Measurements from ENCODE around the gene NOL6.
"Not testable (repeated sequence)": the region's sequence is repeated elsewhere in the genome, so short reads cannot be mapped to it uniquely, and the experiment has no call there.

NOL6 gene, protein sequence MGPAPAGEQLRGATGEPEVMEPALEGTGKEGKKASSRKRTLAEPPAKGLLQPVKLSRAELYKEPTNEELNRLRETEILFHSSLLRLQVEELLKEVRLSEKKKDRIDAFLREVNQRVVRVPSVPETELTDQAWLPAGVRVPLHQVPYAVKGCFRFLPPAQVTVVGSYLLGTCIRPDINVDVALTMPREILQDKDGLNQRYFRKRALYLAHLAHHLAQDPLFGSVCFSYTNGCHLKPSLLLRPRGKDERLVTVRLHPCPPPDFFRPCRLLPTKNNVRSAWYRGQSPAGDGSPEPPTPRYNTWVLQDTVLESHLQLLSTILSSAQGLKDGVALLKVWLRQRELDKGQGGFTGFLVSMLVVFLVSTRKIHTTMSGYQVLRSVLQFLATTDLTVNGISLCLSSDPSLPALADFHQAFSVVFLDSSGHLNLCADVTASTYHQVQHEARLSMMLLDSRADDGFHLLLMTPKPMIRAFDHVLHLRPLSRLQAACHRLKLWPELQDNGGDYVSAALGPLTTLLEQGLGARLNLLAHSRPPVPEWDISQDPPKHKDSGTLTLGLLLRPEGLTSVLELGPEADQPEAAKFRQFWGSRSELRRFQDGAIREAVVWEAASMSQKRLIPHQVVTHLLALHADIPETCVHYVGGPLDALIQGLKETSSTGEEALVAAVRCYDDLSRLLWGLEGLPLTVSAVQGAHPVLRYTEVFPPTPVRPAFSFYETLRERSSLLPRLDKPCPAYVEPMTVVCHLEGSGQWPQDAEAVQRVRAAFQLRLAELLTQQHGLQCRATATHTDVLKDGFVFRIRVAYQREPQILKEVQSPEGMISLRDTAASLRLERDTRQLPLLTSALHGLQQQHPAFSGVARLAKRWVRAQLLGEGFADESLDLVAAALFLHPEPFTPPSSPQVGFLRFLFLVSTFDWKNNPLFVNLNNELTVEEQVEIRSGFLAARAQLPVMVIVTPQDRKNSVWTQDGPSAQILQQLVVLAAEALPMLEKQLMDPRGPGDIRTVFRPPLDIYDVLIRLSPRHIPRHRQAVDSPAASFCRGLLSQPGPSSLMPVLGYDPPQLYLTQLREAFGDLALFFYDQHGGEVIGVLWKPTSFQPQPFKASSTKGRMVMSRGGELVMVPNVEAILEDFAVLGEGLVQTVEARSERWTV

DNA sequence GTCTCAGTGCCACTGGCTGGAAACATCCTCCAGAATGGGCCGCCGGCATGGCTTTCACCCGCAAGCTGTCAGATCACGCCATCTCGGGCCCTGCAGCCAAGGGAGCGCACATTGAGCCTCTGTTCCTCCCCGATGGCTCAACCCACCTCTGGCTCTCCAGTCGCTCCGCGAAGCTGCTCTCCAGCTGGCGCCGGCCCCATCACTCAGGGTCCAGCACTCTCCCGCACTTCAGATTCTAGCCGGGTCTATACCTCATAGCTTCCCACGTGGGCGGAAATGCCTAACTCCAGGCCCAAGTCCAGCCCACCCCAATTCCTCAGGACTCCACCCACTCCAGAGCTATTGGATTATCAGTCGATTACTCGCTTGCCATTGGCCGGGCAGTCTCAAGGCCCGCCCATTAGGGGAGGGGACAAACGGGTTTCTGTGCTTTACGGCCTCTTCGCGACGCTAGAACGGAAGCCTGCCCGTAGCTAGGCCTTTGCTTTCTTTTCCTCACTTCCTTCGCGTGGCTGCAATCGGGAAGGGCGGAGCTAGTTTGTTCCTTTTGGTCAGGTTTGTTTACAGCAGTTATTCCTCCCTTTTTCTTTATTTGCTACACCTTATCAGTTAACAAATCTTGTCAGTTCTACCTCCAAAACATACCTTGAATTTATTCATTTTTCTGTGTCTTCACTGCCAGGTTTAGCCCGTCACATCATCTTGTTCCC, at the start of gene NOL6:
TSS of gene NOL6 (minus strand) at position 282 of the 710 bp plus-strand sequence. CDS start at position 200, 82 bp downstream.
- peak; percentile 98 for DNase-seq

GRCh38 chr9:33521861-33522260, 48.1 kb upstream of the NOL6 start:
- DNase-seq = not testable (repeated sequence)

- not testable (repeated sequence) for DNase-seq
Measured at GRCh38 chr9:33517934-33518577, 44.3 kb upstream of the NOL6 start.

DNA sequence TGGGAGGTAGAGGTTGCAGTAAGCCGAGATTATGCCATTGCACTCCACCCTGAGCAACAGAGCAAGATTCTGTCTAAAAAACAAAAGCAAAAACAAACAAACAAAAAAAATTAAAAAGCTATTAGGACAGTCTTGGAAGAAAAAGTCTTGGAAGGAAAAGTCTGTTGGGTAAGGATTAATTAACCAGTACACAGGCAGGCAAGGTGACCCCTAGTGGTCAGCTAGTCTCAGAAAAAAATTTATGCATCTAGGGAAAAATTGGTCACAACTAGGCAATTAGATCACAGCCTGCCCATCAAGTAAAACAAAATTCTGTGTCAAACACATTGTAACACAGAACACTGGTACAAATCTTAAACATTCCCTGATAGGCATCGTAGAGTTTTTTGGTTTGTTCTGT, 43.6 kb upstream of the NOL6 start:
- peak; percentile 18 for DNase-seq

DNA sequence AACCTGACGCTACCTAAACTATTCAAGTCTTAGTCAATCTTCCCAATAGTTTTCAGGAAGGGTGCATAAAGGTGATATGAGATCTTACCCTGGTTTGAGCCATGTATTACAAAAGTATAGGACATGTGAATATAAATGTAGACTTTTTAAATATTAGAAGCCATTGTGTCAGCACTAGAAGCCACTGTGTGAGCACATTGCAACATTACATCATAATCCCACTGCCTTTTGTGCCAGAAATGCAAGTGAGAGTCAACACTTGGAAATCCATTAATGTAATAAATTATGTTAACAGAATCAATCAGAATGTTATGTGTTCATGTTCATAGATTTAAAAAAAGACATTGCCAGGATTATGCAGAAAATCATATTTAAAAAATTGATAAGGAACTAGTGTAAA, 42.7 kb upstream of the NOL6 start:
- not testable (repeated sequence) for DNase-seq

DNA sequence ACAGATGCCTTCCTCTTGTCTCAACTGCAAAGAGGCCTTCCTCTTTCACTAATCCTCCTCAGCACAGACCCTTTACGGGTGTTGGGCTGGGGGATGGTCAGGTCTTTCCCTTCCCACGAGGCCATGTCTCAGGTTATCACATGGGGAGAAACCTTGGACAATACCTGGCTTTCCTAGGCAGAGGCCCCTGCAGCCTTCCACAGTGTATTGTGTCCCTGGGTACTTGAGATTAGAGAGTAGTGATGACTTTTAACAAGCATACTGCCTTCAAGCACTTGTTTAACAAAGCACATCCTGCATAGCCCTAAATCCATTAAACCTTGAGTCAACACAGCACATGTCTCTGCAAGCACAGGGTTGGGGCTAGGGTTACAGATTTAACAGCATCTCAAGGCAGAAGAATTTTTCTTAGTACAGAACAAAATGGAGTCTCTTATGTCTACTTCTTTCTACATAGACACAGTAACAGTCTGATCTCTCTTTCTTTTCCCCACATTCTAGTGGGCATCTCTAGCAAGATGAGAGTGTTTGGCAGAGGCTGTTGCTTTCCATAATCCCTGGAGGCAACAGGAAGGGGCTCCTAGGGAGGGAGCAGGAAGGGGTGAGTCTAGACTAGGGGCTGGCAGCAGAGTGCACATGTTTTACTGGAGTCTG, 41.7 kb upstream of the NOL6 start:
- DNase-seq = not testable (repeated sequence)

GRCh38 chr9:33512535-33512934, 38.8 kb upstream of the NOL6 start:
- not testable (repeated sequence) for DNase-seq

DNA sequence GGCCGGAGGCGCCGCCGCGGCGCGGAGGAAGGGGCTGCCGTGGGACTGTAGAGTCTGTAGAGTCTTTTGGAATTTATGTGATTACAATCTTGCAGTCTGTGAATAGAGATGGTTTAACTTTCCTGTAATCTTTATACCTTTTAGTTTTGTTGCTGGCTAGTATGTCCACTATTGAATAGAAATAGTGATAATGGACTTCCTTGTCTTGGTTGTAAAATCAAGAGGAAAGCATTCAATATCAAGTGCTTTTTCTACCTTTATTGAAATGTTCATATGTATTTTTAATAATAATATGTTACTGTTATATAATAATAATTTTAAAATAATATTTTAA, 37.4 kb upstream of the NOL6 start:
- not testable (repeated sequence) for DNase-seq

GRCh38 chr9:33510262-33511183, 36.8 kb upstream of the NOL6 start:
- peak; percentile 34 for DNase-seq

GRCh38 chr9:33506626-33507370, 33.1 kb upstream of the NOL6 start:
- no peak for DNase-seq

- DNase-seq = no peak
Measured at GRCh38 chr9:33498387-33498786, 24.7 kb upstream of the NOL6 start.

DNA sequence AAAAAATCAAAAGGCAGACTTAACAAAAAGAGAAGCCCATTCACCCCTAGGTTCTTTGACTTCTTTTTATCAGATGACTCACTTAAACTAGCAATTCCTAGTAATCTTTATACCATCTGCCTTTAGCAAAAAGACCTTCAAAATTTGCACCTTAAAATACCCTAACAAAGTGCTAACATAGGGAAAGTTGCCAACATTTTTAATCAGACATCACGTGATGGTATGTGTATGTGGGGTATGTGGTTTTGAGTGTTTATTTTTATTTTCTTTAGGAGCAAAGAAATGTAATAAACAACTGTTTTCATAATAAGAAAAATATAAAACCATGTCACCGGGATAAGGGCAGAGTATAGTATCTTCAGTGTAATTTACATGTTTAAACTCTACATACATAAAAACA, 20.1 kb upstream of the NOL6 start:
- DNase-seq = not testable (repeated sequence)

GRCh38 chr9:33489066-33489465, 15.3 kb upstream of the NOL6 start:
- no peak for DNase-seq

GRCh38 chr9:33485312-33485711, 11.6 kb upstream of the NOL6 start:
- DNase-seq = not testable (repeated sequence)

GRCh38 chr9:33480976-33481375, 7.3 kb upstream of the NOL6 start:
- no peak for DNase-seq

- DNase-seq = no peak
Measured at GRCh38 chr9:33480106-33480505, 6.4 kb upstream of the NOL6 start.

GRCh38 chr9:33476503-33476902, 2.8 kb upstream of the NOL6 start:
- no peak for DNase-seq

- no peak for DNase-seq
Measured at GRCh38 chr9:33475357-33475756, 1.6 kb upstream of the NOL6 start.

GRCh38 chr9:33472881-33473615, 676 bp downstream of the NOL6 start:
- no peak for DNase-seq
